LNCaP clone FGC (cell line): ENCODE measurements around the gene NCBP1.
A peak's percentile ranks its signal among the peaks of the same experiment; 100 is the strongest.

ENCODE experiments used
- DNase-seq: peaks from one replicate; pipeline ENCODE4 v3.0.0-alpha.2; 2011; ENCODE audit warnings: low read depth
- H3K4me3 ChIP-seq: 2 replicates; pipeline ENCODE4 v1.5.1; 2011; ENCODE audit warnings: mild to moderate bottlenecking, low read depth, low read length, control low read depth
- CTCF ChIP-seq: IDR thresholded peaks from 2 replicates; pipeline ENCODE4 v1.5.1; 2012; ENCODE audit warnings: mild to moderate bottlenecking; ENCODE audit not compliant: control insufficient read depth, insufficient read depth; ENCODE audit errors: extremely low read depth

Gene NCBP1

GRCh38 chr9:97675655-97676054, 42.0 kb downstream of the NCBP1 start:
- DNase-seq = no peak
- no peak for TF ChIP-seq CTCF
- H3K4me3 ChIP-seq = no peak overlapping the region

- no peak for TF ChIP-seq CTCF
- DNase-seq = no peak
- H3K4me3 ChIP-seq = no peak overlapping the region
Observed at GRCh38 chr9:97682242-97682641, 48.6 kb downstream of the NCBP1 start.

GRCh38 chr9:97688654-97689053, 55.0 kb downstream of the NCBP1 start:
- no peak overlapping the region for H3K4me3 ChIP-seq
- no peak for DNase-seq
- TF ChIP-seq CTCF = no peak

GRCh38 chr9:97689401-97690180, 56.0 kb downstream of the NCBP1 start:
- H3K4me3 ChIP-seq = no peak overlapping the region
- TF ChIP-seq CTCF = no peak
- DNase-seq = no peak

GRCh38 chr9:97694769-97695168, 61.1 kb downstream of the NCBP1 start:
- DNase-seq = no peak
- no peak overlapping the region for H3K4me3 ChIP-seq
- TF ChIP-seq CTCF = no peak

- no peak for TF ChIP-seq CTCF
- peak overlapping the region; percentile 90 for H3K4me3 ChIP-seq
- no peak for DNase-seq
Observed at GRCh38 chr9:97695390-97695789, 61.8 kb downstream of the NCBP1 start.
